HepG2 (cell line): ENCODE data around the gene BSG. TPM values are rescaled to one million over a fixed set of nuclear protein-coding genes. Genes with fewer than 3 reads are reported as not detected.

ENCODE experiments used
- CC2D1A ChIP-seq: sonication (generic); formaldehyde crosslinking; IDR thresholded peaks from 2 replicates; pipeline ENCODE4 v1.8.1; 2023; ENCODE audit warnings: mild to moderate bottlenecking, missing genetic modification reagents
- HNRNPUL1 ChIP-seq: fragments of 200-400 bp; formaldehyde crosslinking; IDR thresholded peaks from 2 replicates; pipeline ENCODE4 v1.6.1; 2017; ENCODE audit warnings: low read depth, mild to moderate bottlenecking, low read length, moderate library complexity
- HOXA3 ChIP-seq: sonication (generic); formaldehyde crosslinking; IDR thresholded peaks from 2 replicates; pipeline ENCODE4 v1.5.0; 2020; ENCODE audit warnings: missing genetic modification reagents
- JUND ChIP-seq: sonication (generic); formaldehyde crosslinking; IDR thresholded peaks from 2 replicates; pipeline ENCODE4 v1.8.0; 2022; ENCODE audit warnings: mild to moderate bottlenecking, missing genetic modification reagents
- NFKBIZ ChIP-seq: IDR thresholded peaks from 2 replicates; pipeline ENCODE4 v1.6.1; 2018; ENCODE audit warnings: missing genetic modification reagents, missing compliant biosample characterization
- RBFOX2 ChIP-seq: fragments of 200-400 bp; formaldehyde crosslinking; IDR thresholded peaks from 2 replicates; pipeline ENCODE4 v1.6.1; 2017; ENCODE audit warnings: low read depth, mild to moderate bottlenecking, low read length
- REXO4 ChIP-seq: sonication (generic); formaldehyde crosslinking; IDR thresholded peaks from 2 replicates; pipeline ENCODE4 v1.8.0; 2022; ENCODE audit warnings: missing genetic modification reagents, mild to moderate bottlenecking, borderline replicate concordance
- RFXANK ChIP-seq: IDR thresholded peaks from 2 replicates; pipeline ENCODE4 v1.6.1; 2016
- SKI ChIP-seq: fragments of 450-650 bp; IDR thresholded peaks from one replicate; pipeline ENCODE4 v1.6.1; 2018; ENCODE audit warnings: mild to moderate bottlenecking; ENCODE audit not compliant: partially characterized antibody
- SOX5 ChIP-seq: IDR thresholded peaks from 2 replicates; pipeline ENCODE4 v1.6.1; 2016; ENCODE audit warnings: borderline replicate concordance
- SUZ12 ChIP-seq: fragments of 150-350 bp; IDR thresholded peaks from 2 replicates; pipeline ENCODE4 v1.6.1; 2014; ENCODE audit warnings: low read depth, low read length
- XBP1 ChIP-seq: sonication (generic); formaldehyde crosslinking; IDR thresholded peaks from 2 replicates; pipeline ENCODE4 v1.5.0; 2020; ENCODE audit warnings: missing genetic modification reagents
- ZNF607 ChIP-seq: sonication (generic); formaldehyde crosslinking; IDR thresholded peaks from 2 replicates; pipeline ENCODE4 v1.5.1; 2020; ENCODE audit warnings: missing genetic modification reagents, mild to moderate bottlenecking, borderline replicate concordance
- ZNF713 ChIP-seq: sonication (generic); formaldehyde crosslinking; IDR thresholded peaks from 2 replicates; pipeline ENCODE4 v1.4.0; 2020; ENCODE audit warnings: mild to moderate bottlenecking, missing genetic modification reagents
- polyA plus RNA-seq, 8 experiments: library from polyadenylated mRNA; depleted of rRNA in 3 of 8; stranded (reverse) in 7 of 8; unstranded in 1 of 8; fragments of >200 nt; fragmentation: Illumina TruSeq in 4 of 8; extraction: Trizol in 4 of 8; gene quantifications; 2 replicates each; pipeline versions ENCODE4 v1.2.1 to v1.2.3, GENCODE V29; 2011 to 2016; ENCODE audit warnings: low read depth in 4 of 8, missing spikeins in 1 of 8, mixed read lengths in 1 of 8; ENCODE audit not compliant: insufficient read depth in 1 of 8
- total RNA-seq, 5 experiments: library from RNA; depleted of rRNA; stranded (reverse); fragments of >200 nt; fragmentation: Illumina TruSeq; extraction: Trizol; gene quantifications; 2 replicates each; pipeline ENCODE4 v1.2.3, GENCODE V29; 2016; ENCODE audit warnings: low read depth in 1 of 5
- TF ChIP-seq, protein P1 (sequence below): sonication (generic); formaldehyde crosslinking; IDR thresholded peaks from 2 replicates; pipeline ENCODE4 v1.4.0; 2020; ENCODE audit warnings: missing genetic modification reagents, borderline replicate concordance
- TF ChIP-seq, protein P2 (sequence below): sonication (generic); formaldehyde crosslinking; IDR thresholded peaks from 2 replicates; pipeline ENCODE4 v1.4.0; 2020; ENCODE audit warnings: mild to moderate bottlenecking, missing genetic modification reagents
- TF ChIP-seq, protein P3 (sequence below): IDR thresholded peaks from 2 replicates; pipeline ENCODE4 v1.6.1; 2016
- TF ChIP-seq, protein P4 (sequence below): sonication (generic); formaldehyde crosslinking; IDR thresholded peaks from 2 replicates; pipeline ENCODE4 v1.5.0; 2020; ENCODE audit warnings: missing genetic modification reagents
- TF ChIP-seq, protein P5 (sequence below): sonication (generic); formaldehyde crosslinking; conservative IDR thresholded peaks from 2 replicates; pipeline ENCODE4 v1.4.0; 2020; ENCODE audit warnings: mild to moderate bottlenecking, missing genetic modification reagents, moderate library complexity
- TF ChIP-seq, protein P6 (sequence below): IDR thresholded peaks from 2 replicates; pipeline ENCODE4 v1.6.1; 2016

The BSG gene
- total and polyA plus RNA-seq, 2 of the 13 experiments (the other 11 are each of a cell fraction or from before 2014, with no cell fraction given): 309 to 754 TPM

DNA sequence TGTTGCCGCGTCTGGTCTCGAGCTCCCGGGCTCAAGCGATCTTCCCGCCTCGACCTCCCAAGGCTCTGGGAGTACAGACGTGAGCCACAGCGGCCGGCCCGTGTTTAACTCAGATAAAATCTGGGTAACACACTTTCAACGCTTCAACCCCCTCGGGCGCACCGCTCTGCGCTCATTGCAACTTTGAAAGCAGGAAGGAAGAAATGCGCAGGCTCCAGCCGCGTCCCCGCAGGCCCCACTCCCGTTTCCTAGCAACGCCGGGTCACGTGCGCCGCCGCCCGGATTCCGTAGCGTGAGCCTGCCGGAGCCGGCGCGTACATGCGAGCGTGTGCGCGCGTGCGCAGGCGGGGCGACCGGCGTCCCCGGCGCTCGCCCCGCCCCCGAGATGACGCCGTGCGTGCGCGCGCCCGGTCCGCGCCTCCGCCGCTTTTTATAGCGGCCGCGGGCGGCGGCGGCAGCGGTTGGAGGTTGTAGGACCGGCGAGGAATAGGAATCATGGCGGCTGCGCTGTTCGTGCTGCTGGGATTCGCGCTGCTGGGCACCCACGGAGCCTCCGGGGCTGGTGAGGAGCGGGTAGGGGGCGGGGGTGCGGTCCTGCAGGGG lies at the start of gene BSG (continued):
- TF ChIP-seq, protein P1, sequence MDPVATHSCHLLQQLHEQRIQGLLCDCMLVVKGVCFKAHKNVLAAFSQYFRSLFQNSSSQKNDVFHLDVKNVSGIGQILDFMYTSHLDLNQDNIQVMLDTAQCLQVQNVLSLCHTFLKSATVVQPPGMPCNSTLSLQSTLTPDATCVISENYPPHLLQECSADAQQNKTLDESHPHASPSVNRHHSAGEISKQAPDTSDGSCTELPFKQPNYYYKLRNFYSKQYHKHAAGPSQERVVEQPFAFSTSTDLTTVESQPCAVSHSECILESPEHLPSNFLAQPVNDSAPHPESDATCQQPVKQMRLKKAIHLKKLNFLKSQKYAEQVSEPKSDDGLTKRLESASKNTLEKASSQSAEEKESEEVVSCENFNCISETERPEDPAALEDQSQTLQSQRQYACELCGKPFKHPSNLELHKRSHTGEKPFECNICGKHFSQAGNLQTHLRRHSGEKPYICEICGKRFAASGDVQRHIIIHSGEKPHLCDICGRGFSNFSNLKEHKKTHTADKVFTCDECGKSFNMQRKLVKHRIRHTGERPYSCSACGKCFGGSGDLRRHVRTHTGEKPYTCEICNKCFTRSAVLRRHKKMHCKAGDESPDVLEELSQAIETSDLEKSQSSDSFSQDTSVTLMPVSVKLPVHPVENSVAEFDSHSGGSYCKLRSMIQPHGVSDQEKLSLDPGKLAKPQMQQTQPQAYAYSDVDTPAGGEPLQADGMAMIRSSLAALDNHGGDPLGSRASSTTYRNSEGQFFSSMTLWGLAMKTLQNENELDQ (CRISPR knock-in tag): no peak
- TF ChIP-seq, protein P2, sequence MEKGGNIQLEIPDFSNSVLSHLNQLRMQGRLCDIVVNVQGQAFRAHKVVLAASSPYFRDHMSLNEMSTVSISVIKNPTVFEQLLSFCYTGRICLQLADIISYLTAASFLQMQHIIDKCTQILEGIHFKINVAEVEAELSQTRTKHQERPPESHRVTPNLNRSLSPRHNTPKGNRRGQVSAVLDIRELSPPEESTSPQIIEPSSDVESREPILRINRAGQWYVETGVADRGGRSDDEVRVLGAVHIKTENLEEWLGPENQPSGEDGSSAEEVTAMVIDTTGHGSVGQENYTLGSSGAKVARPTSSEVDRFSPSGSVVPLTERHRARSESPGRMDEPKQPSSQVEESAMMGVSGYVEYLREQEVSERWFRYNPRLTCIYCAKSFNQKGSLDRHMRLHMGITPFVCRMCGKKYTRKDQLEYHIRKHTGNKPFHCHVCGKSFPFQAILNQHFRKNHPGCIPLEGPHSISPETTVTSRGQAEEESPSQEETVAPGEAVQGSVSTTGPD (CRISPR knock-in tag): no peak
- no peak for TF ChIP-seq RFXANK (CRISPR knock-in tag)
- TF ChIP-seq, protein P3, sequence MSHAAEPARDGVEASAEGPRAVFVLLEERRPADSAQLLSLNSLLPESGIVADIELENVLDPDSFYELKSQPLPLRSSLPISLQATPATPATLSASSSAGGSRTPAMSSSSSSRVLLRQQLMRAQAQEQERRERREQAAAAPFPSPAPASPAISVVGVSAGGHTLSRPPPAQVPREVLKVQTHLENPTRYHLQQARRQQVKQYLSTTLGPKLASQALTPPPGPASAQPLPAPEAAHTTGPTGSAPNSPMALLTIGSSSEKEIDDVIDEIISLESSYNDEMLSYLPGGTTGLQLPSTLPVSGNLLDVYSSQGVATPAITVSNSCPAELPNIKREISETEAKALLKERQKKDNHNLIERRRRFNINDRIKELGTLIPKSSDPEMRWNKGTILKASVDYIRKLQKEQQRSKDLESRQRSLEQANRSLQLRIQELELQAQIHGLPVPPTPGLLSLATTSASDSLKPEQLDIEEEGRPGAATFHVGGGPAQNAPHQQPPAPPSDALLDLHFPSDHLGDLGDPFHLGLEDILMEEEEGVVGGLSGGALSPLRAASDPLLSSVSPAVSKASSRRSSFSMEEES (CRISPR knock-in tag): peak; percentile 85
- TF ChIP-seq NFKBIZ (CRISPR knock-in tag): no peak
- no peak for TF ChIP-seq SUZ12
- TF ChIP-seq HOXA3: peak; percentile 69
- TF ChIP-seq, protein P4, sequence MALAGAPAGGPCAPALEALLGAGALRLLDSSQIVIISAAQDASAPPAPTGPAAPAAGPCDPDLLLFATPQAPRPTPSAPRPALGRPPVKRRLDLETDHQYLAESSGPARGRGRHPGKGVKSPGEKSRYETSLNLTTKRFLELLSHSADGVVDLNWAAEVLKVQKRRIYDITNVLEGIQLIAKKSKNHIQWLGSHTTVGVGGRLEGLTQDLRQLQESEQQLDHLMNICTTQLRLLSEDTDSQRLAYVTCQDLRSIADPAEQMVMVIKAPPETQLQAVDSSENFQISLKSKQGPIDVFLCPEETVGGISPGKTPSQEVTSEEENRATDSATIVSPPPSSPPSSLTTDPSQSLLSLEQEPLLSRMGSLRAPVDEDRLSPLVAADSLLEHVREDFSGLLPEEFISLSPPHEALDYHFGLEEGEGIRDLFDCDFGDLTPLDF: no peak
- TF ChIP-seq CC2D1A (CRISPR knock-in tag): no peak
- TF ChIP-seq XBP1: no peak
- TF ChIP-seq ZNF713 (CRISPR knock-in tag): no peak
- 0 out of 2 replicates have a peak, but pooled peaks have one; percentile 21 for TF ChIP-seq SOX5 (CRISPR knock-in tag)
- peak; percentile 62 for TF ChIP-seq SKI
- TF ChIP-seq JUND: peak; percentile 41; the same call in 1 of the 2 replicates
- TF ChIP-seq, protein P5, sequence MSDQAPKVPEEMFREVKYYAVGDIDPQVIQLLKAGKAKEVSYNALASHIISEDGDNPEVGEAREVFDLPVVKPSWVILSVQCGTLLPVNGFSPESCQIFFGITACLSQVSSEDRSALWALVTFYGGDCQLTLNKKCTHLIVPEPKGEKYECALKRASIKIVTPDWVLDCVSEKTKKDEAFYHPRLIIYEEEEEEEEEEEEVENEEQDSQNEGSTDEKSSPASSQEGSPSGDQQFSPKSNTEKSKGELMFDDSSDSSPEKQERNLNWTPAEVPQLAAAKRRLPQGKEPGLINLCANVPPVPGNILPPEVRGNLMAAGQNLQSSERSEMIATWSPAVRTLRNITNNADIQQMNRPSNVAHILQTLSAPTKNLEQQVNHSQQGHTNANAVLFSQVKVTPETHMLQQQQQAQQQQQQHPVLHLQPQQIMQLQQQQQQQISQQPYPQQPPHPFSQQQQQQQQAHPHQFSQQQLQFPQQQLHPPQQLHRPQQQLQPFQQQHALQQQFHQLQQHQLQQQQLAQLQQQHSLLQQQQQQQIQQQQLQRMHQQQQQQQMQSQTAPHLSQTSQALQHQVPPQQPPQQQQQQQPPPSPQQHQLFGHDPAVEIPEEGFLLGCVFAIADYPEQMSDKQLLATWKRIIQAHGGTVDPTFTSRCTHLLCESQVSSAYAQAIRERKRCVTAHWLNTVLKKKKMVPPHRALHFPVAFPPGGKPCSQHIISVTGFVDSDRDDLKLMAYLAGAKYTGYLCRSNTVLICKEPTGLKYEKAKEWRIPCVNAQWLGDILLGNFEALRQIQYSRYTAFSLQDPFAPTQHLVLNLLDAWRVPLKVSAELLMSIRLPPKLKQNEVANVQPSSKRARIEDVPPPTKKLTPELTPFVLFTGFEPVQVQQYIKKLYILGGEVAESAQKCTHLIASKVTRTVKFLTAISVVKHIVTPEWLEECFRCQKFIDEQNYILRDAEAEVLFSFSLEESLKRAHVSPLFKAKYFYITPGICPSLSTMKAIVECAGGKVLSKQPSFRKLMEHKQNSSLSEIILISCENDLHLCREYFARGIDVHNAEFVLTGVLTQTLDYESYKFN (CRISPR knock-in tag): no peak
- no peak for TF ChIP-seq HNRNPUL1
- peak; percentile 97 for TF ChIP-seq RBFOX2
- TF ChIP-seq ZNF607 (CRISPR knock-in tag): peak; percentile 44; the same call in 1 of the 2 replicates
- TF ChIP-seq, protein P6, sequence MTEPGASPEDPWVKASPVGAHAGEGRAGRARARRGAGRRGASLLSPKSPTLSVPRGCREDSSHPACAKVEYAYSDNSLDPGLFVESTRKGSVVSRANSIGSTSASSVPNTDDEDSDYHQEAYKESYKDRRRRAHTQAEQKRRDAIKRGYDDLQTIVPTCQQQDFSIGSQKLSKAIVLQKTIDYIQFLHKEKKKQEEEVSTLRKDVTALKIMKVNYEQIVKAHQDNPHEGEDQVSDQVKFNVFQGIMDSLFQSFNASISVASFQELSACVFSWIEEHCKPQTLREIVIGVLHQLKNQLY: no peak; the same call in 1 of the 2 replicates
- no peak for TF ChIP-seq REXO4 (CRISPR knock-in tag)
